NCI-H1048 (cell line): Measurements from ENCODE around the gene HOXD13.

Experiments used
- DNase-seq: peaks from one replicate; lab custom pipeline; 2025; lab: John Stamatoyannopoulos, UW

HOXD13 gene

DNA sequence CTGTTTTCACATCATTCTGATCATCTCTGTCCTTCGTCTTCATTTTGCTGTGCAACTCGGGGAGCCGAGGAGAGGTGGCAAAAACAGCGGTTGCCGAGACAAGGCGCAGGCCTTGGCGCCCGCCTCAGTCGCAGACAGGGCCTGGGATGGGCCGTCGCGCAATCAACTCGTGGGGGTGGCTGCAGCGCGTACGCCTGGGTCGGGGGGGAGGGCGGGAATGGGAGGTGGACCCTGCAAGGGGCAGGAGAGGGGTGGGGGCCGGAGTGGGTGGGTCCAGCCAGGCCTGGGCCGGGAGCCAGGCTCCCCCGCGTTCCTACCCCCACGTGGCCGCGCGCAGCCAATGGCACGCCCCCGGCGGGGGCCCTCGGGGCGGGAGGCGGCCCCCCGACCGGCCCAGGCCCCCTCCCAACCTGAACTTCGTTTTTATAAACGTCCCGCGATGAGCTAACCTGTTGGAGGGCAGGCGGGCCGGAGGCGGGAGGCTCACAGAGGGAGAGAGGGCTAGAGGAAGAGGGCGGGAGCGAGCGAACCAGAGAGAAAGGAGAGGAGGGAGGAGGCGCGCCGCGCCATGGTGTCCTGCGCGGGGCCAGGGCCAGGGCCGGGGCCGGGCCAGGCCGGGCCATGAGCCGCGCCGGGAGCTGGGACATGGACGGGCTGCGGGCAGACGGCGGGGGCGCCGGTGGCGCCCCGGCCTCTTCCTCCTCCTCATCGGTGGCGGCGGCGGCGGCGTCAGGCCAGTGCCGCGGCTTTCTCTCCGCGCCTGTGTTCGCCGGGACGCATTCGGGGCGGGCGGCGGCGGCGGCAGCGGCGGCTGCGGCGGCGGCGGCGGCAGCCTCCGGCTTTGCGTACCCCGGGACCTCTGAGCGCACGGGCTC lies at the start of gene HOXD13:
Gene HOXD13, plus strand, starts transcription at position 452 of the 875 bp plus-strand sequence. Its CDS starts 170 bp downstream, at position 622.
- DNase-seq: peak; percentile 35

DNA sequence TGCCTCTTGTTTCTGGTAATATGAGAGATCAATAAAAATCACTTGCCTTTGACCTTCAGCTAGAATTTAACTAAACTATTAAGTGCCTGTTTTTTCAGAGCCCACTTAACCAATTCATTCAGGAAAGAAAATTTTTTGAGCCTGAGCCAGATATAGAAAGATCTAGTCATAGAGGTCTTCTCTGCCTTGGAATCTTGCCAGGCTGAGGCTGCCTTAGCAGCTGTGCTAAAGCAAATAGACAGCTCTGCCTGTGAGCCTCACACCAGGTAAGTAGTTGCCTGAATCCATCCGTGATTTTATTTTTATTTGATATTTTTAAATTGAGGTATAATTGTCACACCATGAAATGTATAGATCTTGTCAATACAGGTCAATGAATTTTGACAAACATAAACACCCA lies 36.1 kb upstream of the HOXD13 start:
- no peak for DNase-seq

DNA sequence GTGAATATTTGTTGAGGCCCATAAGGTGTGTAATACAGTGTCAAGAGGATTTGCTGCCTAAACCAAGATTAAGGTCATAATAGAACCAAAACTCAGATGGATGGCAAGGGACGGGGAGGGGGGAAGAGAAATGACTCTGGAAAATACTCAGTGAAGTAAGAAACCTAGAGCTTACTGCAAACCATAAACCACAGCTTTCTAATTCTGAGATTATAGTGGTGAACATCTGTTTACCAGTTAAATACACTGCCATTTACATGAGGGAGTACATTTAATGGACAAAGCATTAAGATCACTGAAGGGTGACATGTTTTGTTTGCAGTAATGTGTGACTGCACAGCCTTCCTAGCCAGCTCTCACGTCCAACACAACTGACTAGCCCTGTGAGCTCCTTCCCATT lies 28.6 kb upstream of the HOXD13 start:
- no peak for DNase-seq

DNA sequence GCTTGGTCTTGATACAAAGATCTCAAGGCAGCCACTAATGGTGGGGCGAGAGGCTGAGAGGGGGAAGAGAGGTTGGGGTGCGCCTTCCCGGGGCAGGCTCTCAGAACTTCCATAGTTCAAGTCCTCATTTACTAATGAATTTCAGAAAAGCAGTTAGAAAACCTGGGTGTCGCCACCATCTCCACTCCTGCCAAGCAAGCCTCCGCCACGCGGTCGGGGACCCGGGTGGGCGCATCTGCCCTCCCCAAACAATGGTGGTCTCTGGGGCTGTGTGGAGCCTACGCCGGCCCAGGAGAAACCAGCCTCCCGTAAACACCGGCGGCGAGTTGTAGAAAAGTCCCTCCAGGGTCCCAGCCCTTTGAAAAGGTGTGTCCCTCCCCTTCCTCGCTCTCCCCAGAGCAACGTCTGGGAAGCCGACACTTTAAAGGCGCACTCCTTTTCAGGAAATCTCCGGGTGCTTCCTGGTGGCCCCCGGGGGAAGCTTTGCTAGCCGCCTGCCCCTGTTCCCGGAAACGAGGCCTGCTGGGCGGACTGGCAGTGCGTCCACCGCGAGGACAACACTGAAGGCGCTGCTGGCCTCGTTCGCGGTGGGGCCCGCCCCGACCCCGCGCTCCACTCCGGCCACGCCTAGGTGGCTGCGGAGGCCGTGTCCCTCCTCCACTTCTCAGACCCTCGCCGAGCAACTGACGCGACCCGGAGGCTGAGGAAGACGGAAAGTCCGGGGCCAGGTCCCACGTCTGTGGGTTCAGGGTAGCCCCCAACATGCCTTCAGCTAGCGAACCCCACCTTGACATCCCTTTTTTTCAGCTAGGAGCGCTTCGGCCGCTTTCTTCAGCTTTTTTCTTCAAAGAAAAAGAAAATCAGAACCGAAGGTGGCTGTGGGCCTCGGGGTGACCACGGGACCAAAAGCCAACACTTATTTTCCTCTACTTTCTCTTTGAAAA lies 25.6 kb upstream of the HOXD13 start:
- no peak for DNase-seq

DNA sequence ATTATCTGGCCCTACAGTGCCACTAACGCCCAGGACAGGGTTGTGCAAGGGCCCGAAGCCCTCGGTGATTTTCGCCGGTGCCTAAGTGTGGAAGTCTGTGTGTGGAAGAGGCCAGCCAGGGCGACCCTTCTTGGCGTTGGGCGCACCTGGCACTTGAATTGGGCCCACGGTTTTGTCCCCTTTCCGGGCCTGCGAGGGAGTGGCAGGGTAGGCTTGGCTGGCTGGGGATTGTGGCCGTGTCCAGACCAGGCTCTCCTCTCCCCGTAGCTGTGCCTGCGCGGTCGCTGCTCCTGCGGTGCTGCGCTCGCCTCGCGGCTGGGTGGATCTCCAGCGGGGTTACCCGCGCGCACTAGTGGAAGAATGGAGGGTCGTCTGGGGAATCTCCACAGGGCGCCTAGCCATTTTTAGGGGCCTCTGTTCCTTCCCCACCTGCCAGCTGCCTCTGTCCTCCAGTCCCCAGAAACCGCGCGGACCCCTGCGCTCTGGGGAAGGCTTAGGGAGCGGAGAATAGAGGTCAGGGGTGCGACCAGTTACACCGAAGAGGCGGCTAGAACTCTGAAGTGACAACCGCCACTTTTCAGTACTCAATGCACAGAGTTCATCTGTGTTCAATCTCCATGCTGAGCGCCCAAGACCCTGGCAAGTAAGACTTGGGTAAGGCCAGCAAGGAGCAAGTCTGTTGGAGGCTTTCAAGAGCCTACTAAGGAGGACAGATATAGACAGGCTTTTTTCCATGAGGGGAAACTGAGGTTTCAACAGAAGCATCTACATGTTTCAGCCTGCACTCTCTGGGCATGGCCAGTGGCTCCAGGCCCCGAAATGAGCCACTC lies 24.7 kb upstream of the HOXD13 start:
- DNase-seq: no peak

DNA sequence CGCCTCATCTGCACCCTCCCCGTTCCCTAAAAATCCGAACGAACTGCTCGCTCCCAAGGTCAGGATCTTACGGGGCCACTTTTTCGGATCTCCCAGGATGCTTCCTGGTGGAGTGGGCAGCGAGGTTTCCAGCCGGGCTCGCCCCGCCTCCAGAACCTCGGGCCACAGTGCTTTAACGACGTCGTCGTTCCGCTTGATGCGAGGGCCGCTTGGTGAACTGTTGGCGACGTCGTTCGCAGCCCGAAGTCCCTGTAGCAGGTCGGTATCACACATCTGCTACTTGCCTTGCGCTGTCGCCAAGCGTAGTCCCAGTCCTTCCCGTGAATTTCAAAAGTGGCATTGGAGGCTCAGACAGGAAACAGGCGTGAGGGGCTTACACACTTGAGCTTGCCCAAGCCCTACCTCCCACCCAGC lies 24.1 kb upstream of the HOXD13 start:
- DNase-seq: no peak

DNA sequence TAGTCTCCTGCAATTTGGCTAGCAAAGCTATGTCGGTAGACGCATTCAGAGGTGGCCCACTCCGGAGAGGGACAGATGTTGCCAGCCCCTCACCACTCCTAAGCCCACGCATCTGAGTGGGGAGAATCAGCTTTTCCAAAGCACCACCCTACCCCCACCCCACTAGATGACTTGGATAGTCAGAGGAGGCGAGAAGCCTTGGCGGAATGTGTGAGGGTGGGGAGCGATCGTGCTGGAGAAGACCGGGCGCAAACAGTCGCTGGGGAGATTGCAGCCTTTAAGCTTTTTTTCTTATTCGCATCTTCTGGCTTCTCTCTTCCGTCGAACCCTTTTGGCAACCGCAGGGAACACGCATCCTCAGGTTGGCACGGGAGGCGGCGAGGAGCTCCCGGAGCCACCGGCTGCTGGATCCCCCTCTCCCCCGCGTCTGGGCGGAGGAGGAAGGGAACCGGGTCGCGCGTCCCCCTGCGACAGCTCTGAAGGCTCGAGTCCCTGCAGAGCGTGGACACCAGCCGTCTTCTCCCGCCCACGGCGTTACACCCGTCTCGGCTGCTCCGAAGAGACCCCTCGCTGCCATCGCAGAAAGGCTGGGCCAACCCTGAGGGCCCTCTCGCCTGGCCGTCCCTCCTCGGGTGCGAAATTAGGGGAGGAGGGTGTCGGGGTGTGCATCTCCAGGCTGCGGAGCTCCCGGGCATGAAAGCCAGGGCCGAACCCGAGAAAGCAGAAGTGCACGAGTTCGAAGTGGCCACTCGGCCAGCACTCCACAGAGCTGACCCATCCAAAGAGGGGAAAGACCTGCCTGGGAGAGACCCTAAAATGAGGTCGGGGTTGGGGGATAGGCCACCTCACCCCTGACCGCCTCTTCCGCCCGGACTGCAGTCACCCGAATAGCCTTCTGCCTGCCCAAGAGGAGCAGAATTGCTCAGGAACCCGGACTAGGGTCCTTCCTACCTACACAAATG lies 20.9 kb upstream of the HOXD13 start:
- DNase-seq: no peak

DNA sequence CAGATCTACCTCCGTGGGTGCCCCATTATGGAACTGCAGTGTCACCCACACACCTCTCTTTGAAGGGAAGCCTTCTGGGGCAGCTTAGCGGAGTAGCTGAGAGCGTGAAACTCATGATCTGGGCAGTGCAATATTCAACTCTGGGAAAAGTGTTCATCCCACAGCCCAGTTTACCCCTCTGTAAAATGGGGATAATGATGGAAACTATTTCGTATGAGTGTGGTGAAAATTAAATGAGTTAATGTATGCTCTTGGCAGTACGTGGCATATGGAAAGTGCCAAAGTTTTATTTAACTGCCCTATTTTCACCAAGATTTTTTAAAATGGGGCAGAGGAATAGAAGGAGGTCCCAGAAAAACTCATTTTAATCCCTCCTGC lies 20.2 kb upstream of the HOXD13 start:
- DNase-seq: no peak

DNA sequence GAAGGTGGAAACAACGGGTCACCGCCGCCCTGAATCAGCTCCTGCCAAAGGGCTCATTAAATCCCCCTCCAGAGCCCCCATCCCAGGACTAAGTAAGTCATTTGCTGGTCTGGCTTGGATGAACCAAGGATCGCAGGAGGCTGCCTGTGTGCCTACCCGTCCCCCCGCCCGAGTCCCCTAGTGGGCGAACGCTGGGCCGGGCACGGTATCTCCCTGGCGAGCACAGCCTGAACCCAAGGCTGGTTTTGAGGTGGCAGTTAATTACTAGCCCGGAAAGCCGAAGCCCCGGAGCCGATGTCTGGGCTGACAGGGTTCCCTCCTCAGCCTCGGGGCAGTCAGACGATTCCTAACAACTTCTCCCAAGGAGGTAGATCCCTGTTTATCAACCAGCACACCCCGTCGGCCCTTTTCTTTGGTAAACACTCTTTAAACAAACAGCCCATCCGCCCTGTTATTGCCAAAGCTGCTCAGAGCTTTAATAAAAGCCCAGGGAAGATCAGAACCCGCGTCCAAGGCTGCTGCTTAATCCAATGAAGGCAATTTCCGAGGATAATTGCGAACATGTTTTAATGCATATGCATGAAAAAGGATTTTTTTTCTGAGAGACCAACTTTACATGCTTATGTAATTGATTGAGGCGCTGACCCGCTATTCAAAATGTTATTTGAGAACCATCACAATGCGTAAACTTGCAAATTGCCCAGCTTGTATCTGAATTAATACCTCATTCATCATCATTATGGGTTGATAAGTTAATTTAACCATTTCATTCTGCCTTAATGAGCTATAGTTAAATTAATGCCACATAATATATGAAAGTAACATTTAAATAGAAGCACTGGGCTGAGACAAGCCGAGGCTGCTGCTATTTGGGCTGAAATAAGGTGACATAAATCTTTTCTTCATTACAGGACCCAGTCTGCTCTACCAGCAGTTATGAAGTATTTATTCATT lies 19.3 kb upstream of the HOXD13 start:
- DNase-seq: no peak

DNA sequence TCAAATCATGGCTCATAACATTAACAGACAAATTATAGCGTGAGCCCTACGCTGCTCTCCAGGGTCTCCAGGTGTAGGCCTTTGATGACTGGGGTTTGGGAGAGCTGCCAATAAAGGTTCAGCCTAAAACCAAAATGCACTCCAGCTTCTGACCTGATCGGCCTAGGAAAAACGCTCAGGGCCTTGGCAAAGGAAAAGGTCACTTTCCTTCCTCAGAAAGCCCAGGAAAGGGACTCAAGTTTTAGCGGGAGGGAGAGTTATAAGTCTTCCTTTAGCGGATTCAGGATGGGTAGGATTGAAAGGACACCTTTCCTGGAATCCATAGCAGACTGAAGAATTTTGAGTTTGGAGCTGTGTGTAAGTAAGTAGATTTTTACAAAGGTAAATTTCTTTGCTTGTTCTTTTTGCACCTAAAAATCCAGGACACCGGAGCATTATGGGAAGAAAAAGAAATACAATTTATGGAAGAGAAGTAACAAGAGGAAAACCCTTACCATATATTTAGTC lies 17.5 kb upstream of the HOXD13 start:
- DNase-seq: no peak

DNA sequence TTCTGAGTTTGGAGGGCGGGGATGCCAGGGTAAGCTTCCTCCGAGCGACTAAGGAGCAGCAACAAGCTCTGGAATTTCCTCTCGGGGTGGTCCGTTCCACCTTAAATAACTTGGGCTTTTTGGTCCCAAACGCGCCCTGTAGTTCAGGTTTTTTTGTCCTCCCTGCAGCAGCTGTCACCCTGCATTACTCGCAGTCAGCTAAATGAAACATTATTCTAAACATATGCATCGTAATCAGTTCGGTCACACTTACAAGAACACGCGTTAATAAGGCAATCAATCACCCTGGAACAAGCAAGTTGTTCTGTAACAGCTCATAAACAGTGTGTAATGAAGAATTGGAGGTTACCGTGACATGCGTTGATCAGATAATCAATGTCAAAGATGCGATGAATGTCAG lies 17.0 kb upstream of the HOXD13 start:
- DNase-seq: no peak

DNA sequence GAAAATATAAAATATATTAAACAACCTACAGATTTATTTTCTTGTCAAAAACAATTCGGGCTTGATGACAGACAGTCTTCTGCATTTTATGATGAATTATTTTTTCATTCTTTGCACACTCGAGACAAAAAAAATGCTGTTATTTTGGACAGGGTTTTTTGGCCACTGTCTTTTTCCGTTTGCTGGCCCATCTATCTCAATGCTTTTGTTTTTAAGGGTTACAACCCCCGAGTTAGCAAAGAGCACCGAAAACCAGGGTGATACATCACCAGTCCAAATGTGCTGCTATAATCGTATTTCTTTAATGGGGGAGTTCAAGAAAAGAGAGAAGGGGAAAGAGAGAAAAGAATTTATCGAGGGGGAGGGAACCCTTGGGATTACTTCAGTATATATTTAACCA lies 16.5 kb upstream of the HOXD13 start:
- no peak for DNase-seq

DNA sequence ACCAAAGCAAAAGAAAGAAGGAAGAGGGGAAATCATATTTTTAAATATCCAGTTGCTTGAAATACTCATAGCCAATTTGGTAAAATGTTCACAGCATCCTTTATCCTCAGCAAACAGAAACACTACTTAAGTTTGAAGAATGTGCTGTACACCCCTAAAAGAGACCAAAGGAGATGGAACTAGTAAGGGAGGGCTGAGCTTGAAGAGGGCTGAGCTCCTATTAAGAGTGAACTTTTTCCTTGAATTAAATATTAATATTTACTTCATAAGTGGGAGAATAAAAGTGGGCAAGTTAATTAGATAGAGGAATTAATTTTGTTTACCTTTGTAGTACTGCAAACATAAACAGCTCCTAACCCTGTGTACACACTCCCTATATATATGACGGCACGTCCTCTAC lies 15.7 kb upstream of the HOXD13 start:
- DNase-seq: no peak

DNA sequence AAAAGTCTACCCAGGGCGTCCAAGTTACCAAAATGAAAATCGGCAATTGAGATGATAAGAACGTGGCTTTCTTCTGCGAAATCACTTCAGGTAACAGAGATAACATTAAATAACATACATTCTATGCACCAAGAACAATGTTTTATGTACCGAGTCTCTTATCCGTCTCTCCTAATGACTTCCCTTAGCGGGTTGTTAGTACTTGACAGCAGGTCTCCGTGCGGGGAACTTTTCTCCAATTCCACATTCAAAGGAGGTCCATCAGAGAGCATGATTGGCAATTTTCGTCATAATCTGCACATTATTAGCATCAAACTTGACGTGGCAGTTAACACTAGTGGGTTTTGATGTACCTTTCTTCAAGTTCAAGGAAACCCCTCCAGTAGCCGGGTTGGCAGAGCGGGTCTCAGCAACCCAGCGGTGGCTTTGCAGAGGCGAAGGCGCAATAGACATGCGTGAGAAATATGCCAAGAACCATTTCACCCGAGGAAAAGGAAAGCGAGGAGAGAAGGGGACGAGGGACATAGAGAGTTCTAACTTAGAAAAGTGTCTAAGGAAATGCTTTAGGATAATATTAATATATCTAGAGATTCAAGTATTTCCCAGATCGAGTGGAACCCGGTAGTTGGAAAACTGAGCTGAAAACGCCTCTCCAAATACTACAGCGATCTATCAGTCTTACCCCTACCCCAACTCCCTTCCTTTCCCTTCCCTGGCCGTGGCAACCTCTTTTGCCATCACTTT lies 13.8 kb upstream of the HOXD13 start:
- no peak for DNase-seq

DNA sequence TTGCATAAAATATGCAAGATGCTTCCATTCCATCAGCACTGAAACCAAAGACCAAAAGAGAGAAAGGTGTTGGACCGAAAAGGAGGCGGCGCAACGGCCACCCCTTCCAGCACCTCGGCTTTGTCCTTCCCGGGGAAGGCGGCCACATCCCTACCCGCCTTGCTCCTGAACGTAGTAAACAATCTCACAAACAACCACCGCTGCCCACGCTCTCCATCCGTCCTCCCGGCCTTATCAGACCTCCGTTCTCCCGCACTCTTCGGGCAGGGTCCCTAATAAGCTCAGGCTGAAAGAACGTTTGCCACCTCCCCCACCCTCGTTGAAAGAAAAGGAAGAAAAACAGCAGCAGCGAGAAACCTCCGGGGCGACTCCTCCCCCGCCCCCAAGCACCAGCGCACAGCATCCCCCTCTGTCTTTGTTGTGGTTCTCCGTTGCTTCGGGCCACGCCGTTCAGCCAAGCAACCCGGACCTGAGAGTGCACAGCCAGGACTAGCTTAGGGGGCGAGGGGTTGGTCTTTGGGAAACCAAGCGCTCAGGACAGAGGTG lies 13.2 kb upstream of the HOXD13 start:
- DNase-seq: no peak

DNA sequence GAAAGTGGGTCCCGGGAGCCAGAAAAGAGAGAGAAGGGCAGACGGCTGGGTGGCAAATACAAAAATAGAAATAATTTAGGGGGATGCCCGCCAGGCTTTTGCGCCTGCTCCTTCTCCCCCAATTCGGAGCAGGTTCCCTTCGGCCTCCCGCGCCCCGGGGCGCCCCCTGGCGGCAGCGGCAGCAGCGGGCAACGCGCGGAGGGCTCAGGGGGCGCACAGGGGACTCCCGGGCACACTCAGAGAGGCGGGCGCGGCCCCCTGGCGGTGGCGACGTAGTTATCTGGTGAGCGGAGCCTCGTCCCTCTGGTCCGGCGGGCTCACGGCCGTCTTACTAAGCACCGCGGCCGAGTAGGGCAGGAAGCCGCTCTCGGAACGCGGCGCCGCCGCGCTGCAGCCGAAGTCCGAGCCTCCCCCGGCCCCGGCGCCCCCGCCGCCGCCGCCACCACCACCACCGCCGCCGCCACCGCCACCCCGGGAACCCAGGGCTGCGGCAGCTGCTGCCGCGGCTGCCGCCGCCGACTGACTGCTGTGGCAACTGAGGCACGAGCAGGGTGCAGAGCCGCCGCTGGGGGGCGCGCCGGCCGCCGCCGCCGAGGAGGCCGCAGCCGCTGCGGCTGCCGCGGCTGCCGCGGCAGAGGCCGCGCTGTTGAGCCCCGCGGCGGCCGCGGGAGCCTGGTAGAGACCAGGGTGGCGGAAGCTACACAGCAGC lies 12.5 kb upstream of the HOXD13 start:
- peak; percentile 16 for DNase-seq

DNA sequence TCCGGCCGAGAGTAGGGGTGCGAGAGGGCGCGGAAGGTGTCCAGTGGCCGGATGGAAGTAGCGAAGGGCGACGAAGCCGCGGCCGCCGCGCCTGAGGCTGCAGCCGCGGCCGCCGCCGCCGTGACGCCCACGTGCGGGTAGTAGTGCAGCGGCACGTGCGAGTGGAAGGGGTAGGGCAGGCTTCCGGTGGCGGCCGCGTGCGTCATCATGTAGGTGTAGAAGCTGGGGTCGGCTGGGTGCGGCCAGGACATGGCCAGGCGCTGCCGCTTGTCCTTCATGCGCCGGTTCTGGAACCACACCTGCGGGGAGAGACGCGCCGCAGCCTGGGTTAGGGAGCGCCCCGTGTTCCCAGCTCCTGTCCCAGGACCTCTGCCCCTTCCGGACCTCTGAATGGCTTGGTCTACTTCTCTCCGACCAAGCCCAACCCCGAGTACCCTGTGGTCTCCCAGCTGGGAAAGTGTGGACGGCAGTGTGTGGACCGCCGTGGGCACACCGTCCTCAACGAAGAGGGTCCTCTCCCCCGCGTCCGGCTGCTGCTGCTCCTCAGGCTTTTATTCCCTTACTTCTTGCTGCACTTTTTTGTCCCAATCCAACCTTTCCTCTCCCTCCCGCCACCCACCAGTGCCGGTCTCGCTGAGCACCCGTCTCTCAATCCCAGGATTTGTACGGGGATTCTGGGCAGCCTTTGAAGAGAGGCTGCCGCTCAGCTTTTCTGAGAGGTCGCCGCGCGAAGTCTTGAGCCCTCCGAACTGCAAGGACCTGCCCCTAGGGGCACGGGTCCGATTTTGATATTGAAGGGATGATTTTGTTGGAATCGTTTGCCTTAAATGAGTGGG lies 11.8 kb upstream of the HOXD13 start:
- DNase-seq: no peak
